Measurements from ENCODE around the gene PYDC1. TPM values are rescaled to one million over a fixed set of nuclear protein-coding genes. Genes with fewer than 3 reads are reported as not detected.

Gene PYDC1
- total and polyA plus RNA-seq, 10 of the 15 experiments (the other 5 are each of a cell fraction or from before 2014, with no cell fraction given), result not detected

GRCh38 chr16:31188450-31189411, 28.2 kb downstream of the PYDC1 start:
- ATAC-seq (no peak), FAIRE-seq (peak; percentile 27), DNase-seq (ENCODE audit: low read depth, low spot score) (no peak)
- Histone ChIP-seq H3K27ac (ENCODE audit: control insufficient read depth, insufficient read depth) (no peak overlapping the region), H3K4me2 (ENCODE audit: control insufficient read depth, insufficient read depth) (no peak overlapping the region; the same call in none of the 2 replicates), H3K9ac (ENCODE audit: control insufficient read depth, insufficient read depth, low read length) (no peak overlapping the region), H4K20me1 (ENCODE audit: control insufficient read depth, insufficient read depth) (peaks cover 5% of the 10 kb centered on the region), H3K36me3 (ENCODE audit: control insufficient read depth in 2 of 2, insufficient read depth in 2 of 2, low read length in 1 of 2) (peaks cover 42 to 78% of the 10 kb centered on the region in 2 experiments), H3K27me3 (replicated peaks in 1 of 2; ENCODE audit: control insufficient read depth in 2 of 2, insufficient read depth in 2 of 2, low read length in 1 of 2) (no peaks in the 10 kb centered on the region), H3K4me1 (ENCODE audit: control insufficient read depth, insufficient read depth, low read length) (peaks cover 4% of the 10 kb centered on the region), H3K4me3 (no peak overlapping the region), H3K9me3 (replicated peaks; ENCODE audit: control insufficient read depth, insufficient read depth, low read length) (no peaks in the 10 kb centered on the region), H2AFZ (ENCODE audit: control insufficient read depth, low read depth, low read length) (no peak overlapping the region), H3K79me2 (ENCODE audit: control insufficient read depth, insufficient read depth, low read length) (peaks cover 50% of the 10 kb centered on the region)
- peak; percentile 65; the same call in 1 of the 2 replicates for TF ChIP-seq POLR2AphosphoS5 (IDR thresholded peaks at IDR 0.05; ENCODE audit: low read length)
- peak; percentile 38; the same call in 1 of the 2 replicates for TF ChIP-seq POLR2A (IDR thresholded peaks at IDR 0.05; ENCODE audit: low read depth, low read length)
- peak; percentile 19; the same call in 1 of the 2 replicates for TF ChIP-seq SMAD5 (IDR thresholded peaks at IDR 0.05; ENCODE audit: low read depth)
- TF ChIP-seq TCF12 (IDR thresholded peaks at IDR 0.05; ENCODE audit: low read depth, low read length), result no peak
- TF ChIP-seq CUX1 (IDR thresholded peaks at IDR 0.05; ENCODE audit: insufficient replicate concordance, low read depth, low read length), result no peak
- 95% methylated on average over 3 of the region's 3 CpGs for WGBS (ENCODE audit: insufficient coverage, insufficient replicate concordance, low lambda C conversion rate, missing lambda C conversion rate)
- ChIA-PET SMC1A (ENCODE audit: uncharacterized antibody, unreplicated experiment) (interaction anchor here (0.5 to 1.3 kb wide), 3 partner anchors 10 to 257 kb away, joined by 3 to 4 read pairs (median 3); no protein-coding TSS in a partner anchor), CTCF (interaction anchor here (1.2 kb wide), 2 partner anchors 27 to 196 kb away, joined by 3 read pairs; no protein-coding TSS in a partner anchor), POLR2A (interaction anchor here (1.1 kb wide), 1 partner anchor 8 kb away, joined by 3 read pairs; the partner anchor contains the start of gene FUS), RAD21 (ENCODE audit: unreplicated experiment) (interaction anchor here (0.9 to 1.6 kb wide), 2 partner anchors 11 to 13 kb away, joined by 3 to 5 read pairs; partner anchors contain the start of gene PYCARD)
- intact Hi-C loops (cut with micrococcal nuclease; ENCODE audit: unreplicated experiment) (loop anchor here (10.0 kb wide), 1 partner anchor 686 kb away; the partner anchor contains the start of gene ZNF267), in situ Hi-C loops (cut with MboI) (no loop called here)
- BruUV-seq (replicated peaks), result no TSS peak

Measured in GM12878 (cell line).